SHP77 treated with DMSO at 0.1 percent for 48 hours (cell line): ENCODE measurements around the gene KRTAP22-2.

Source experiments
- DNase-seq: peaks from one replicate; lab custom pipeline; 2025; lab: John Stamatoyannopoulos, UW

Gene KRTAP22-2

GRCh38 chr21:30590297-30590696 is at the start of gene KRTAP22-2:
Gene KRTAP22-2, minus strand, starts transcription at chr21:30590397.
- DNase-seq, result no peak

- DNase-seq, result no peak
Measured at GRCh38 chr21:30638686-30639085, 48.5 kb upstream of the KRTAP22-2 start.

GRCh38 chr21:30634906-30635305 is 44.7 kb upstream of the KRTAP22-2 start, which contains the start of gene KRTAP20-2:
Gene KRTAP20-2, plus strand, starts transcription at chr21:30635206. Its CDS starts 58 bp downstream, at chr21:30635264.
- DNase-seq, result no peak

GRCh38 chr21:30629200-30629599 is 39.0 kb upstream of the KRTAP22-2 start:
- no peak for DNase-seq

- no peak for DNase-seq
Measured at GRCh38 chr21:30628109-30628508, 37.9 kb upstream of the KRTAP22-2 start.

GRCh38 chr21:30625449-30626165 is 35.4 kb upstream of the KRTAP22-2 start:
- DNase-seq, result no peak

- no peak for DNase-seq
Measured at GRCh38 chr21:30623362-30623761, 33.2 kb upstream of the KRTAP22-2 start.

- DNase-seq, result no peak
Measured at GRCh38 chr21:30620522-30620921, 30.3 kb upstream of the KRTAP22-2 start, which contains the start of gene KRTAP20-4. Gene KRTAP20-4, plus strand, starts transcription at chr21:30620627.

GRCh38 chr21:30620080-30620479 is 29.9 kb upstream of the KRTAP22-2 start:
- no peak for DNase-seq

- DNase-seq, result no peak
Measured at GRCh38 chr21:30616125-30616524, 25.9 kb upstream of the KRTAP22-2 start, which contains the start of gene KRTAP20-1. Gene KRTAP20-1, plus strand, starts transcription at chr21:30616425. Its CDS starts 30 bp downstream, at chr21:30616455.

- DNase-seq, result no peak
Measured at GRCh38 chr21:30615199-30615598, 25.0 kb upstream of the KRTAP22-2 start.

GRCh38 chr21:30613836-30614235 is 23.6 kb upstream of the KRTAP22-2 start, which contains the start of gene KRTAP6-1:
Gene KRTAP6-1, minus strand, starts transcription at chr21:30613930. Its CDS starts 26 bp downstream, at chr21:30613904.
- no peak for DNase-seq

- no peak for DNase-seq
Measured at GRCh38 chr21:30612132-30612531, 21.9 kb upstream of the KRTAP22-2 start.

GRCh38 chr21:30605968-30606367 is 15.8 kb upstream of the KRTAP22-2 start:
- no peak for DNase-seq

- DNase-seq, result no peak
Measured at GRCh38 chr21:30600787-30601186, 10.6 kb upstream of the KRTAP22-2 start, which contains the start of gene KRTAP22-1. Gene KRTAP22-1, plus strand, starts transcription at chr21:30601087.

- no peak for DNase-seq
Measured at GRCh38 chr21:30598802-30599201, 8.6 kb upstream of the KRTAP22-2 start, which contains the start of gene KRTAP6-2. Gene KRTAP6-2, minus strand, starts transcription at chr21:30598902. Its CDS starts 28 bp downstream, at chr21:30598874.

- DNase-seq, result no peak
Measured at GRCh38 chr21:30592140-30592539, 1.9 kb upstream of the KRTAP22-2 start, which contains the start of gene KRTAP6-3. Gene KRTAP6-3, plus strand, starts transcription at chr21:30592440. Its CDS starts 6 bp downstream, at chr21:30592446.

GRCh38 chr21:30582870-30583269 is 7.3 kb downstream of the KRTAP22-2 start:
- DNase-seq, result no peak

GRCh38 chr21:30580132-30580531 is 10.1 kb downstream of the KRTAP22-2 start:
- DNase-seq, result no peak

- no peak for DNase-seq
Measured at GRCh38 chr21:30579346-30579745, 10.9 kb downstream of the KRTAP22-2 start.

- DNase-seq, result no peak
Measured at GRCh38 chr21:30577766-30578165, 12.4 kb downstream of the KRTAP22-2 start.

- DNase-seq, result no peak
Measured at GRCh38 chr21:30567617-30568016, 22.6 kb downstream of the KRTAP22-2 start.

- DNase-seq, result no peak
Measured at GRCh38 chr21:30563630-30564029, 26.6 kb downstream of the KRTAP22-2 start.
